IPS-NIHi7 (cell line): ENCODE measurements around the gene BTBD9.
"Not testable (repeated sequence)": the region's sequence is repeated elsewhere in the genome, so short reads cannot be mapped to it uniquely, and the experiment has no call there.

Source experiments
- DNase-seq: peaks from one replicate; pipeline ENCODE4 v3.0.0; 2012; ENCODE audit warnings: mixed read lengths; ENCODE audit errors: extremely low spot score

The BTBD9 gene

GRCh38 chr6:38389875-38390274 is 249.9 kb downstream of the BTBD9 start:
- no peak for DNase-seq

- no peak for DNase-seq
Observed at GRCh38 chr6:38387971-38388370, 251.8 kb downstream of the BTBD9 start.

DNA sequence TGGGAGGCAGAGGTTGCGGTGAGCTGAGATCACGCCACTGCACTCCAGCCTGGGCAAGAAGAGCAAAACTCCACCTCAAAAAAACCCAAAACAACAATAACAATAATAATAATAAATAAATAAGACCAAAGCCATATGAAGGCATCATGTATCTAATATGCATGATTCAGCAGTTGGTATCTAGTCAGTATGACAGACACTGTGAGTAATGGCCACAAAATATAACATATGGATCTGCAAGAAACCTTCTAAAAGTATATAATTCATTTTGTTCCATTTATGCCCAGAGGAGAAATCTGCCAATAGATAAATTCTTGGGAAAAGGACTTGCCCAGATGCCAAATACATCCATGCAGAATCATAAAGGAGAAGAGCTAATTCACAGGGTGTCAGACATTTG is 252.3 kb downstream of the BTBD9 start:
- no peak for DNase-seq

DNA sequence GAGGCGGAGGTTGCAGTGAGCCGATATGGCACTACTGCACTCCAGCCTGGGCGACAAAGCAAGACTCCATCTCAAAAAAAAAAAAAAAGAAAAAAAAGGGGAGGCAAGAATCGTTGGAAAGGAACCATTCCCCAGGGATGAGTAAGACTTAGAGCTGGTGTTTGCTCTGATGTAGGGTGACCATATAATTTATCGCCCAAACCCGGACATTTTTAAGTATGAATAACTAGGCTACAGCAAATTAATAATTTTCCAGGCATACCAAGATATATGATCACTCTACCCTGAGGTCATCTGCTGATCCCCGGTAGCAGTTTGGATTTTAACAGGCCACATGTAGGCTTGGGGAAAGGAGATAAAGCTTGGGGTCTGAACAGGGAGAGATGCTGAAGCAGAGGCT is 260.9 kb downstream of the BTBD9 start:
- no peak for DNase-seq

- DNase-seq: no peak
Observed at GRCh38 chr6:38375937-38376336, 263.8 kb downstream of the BTBD9 start.

DNA sequence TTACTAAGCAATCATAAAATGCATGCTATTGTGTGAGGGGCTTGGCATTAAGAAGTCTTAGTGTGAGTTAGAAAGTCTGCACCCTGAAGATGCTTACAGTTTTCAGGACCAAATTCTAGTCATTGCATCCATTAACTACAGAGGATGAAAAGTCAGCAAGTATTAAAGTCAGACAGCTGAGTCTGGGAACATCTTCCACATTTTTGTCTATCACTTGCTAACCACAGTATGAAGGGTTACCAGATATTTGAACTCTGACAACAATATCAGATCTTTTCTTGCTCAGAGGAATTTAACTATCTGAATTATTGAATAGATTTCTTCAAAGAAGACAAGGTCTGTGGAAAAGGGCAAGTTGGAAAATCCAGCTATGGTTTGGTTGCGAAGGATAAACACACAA is 264.4 kb downstream of the BTBD9 start:
- DNase-seq: no peak

- DNase-seq: no peak
Observed at GRCh38 chr6:38371881-38372280, 267.8 kb downstream of the BTBD9 start.

DNA sequence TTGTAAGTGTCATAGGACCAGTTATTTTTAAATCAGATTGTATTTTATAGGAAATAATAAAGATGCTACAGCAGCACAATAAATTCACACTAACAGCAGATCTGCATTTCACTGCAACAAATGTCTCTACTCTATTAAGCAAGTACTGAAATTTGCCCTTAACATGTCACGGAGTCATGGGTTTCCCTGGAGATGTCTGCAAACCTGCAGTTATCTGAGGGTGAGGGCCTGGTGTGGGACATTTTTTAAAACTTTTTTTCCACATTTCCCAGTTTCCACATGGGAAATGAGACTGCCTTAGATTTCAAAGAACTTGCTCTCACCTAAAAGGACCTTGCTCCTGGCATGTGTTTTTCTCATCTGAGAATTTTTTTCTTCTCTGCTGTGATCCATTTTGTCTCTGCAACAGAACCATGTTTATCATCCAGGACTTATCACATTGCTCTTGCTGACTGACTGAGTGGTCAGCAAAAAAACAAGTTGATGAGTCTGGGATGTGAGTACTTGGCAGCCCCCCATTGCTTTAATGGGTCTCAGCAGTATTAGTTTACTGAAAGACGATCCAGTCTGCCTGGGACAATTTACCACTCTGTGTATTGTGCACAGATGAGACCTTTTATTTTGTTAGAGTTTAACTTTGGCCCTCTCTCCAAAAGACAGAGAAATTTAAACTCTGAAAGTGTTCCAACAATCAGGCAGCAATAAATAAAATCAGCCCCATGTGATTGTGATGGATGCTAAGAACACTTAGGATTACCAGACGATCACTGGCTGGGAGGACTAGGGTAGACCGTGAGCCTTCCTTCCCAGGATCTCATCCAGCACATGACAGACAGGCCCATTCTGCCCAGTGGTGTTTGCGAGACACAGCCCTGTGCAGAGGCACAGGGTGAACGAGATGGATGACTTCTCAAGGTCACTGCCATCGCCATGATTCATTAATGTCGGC is 268.8 kb downstream of the BTBD9 start:
- no peak for DNase-seq

DNA sequence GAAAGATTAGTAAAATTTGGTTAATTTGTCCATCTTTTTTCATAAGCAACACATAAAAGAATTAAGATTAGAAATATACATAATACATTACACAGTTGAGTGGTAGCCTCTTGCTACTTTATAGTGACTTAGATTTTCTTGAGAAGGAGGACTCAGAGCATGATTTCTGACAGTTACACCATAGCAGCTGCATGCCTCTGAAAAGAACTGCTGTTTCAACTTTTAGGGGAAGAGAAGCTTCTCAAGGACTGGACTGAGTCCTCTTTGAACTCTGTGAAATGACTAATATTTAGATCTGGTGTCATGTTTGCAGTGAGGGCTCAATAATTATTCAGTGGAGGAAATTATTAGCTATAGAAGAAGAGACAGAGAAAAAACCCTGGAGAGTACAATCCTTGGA is 272.5 kb downstream of the BTBD9 start:
- DNase-seq: no peak

- no peak for DNase-seq
Observed at GRCh38 chr6:38366234-38366633, 273.5 kb downstream of the BTBD9 start.

DNA sequence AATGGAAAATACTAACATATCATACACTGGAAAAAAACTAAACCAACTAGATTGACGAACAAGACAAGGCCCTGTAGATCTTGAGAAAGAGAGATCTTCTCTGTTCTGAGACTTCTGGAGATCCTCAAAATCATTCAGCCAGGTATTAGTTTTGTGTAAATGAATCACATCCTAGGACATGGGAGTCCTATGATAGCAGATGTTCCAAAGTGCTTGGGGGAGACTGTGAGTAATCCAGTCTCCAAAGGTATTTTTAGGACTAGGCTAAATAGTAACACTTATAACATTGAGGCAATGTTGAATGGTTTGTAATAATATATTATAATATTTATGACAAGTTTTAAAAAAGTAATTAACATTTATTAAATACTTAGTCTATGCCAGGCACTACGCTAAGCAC is 275.0 kb downstream of the BTBD9 start:
- DNase-seq: no peak

GRCh38 chr6:38364127-38364526 is 275.6 kb downstream of the BTBD9 start:
- no peak for DNase-seq

DNA sequence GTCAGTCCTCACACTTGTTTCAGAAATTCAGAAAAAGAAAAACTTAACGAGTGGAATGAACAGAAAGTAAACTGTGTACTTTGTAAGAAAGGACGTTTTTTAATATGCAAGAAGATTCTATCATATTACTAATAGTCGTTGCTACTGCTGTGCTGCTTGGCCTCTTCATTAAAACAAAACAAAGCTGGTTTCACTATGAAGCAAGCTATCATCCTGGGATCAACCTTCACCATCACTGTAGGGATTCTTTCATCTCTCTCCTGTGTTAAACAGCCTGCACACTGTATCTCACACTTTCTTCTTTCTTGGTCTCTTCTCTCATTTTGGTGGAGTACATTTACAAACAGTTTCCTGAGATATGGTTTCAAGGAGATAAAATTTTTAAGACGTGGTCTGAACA is 284.2 kb downstream of the BTBD9 start:
- DNase-seq: no peak

- DNase-seq: no peak
Observed at GRCh38 chr6:38354905-38355304, 284.8 kb downstream of the BTBD9 start.

GRCh38 chr6:38354037-38354381 is 285.7 kb downstream of the BTBD9 start:
- no peak for DNase-seq

DNA sequence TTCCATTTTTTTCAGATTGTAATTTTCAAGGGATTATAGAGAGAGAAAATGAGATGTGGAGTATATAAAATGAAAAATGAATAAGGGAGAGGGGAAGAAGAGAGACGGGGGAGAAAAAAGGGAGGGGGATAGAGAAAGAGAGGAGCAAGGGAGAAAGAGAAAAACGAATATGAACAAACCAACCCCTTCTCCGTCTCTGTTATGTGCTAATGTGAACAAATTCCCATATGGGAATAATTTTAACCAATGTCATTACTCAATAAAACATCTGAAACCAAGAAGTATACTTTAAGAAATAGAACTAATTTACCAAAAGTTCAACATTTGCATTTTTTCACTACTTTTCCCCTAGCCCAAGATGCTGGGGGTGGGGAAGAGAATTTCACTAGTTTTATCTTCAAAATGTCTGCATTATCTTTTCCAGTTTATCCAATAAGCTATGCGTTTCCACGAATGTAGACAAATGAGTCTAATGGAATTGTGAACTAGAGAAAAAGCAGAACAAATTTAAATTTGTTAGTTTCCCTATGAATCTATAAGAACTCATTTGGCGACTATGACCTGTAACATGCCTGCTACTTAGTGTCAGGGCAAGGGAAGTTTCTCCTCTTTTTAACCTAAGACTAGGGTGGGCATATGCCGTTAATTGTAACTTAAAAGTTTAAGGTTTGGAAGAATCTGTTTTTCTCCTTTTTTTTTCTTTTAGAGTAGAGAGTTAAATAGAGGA is 286.3 kb downstream of the BTBD9 start:
- no peak for DNase-seq

DNA sequence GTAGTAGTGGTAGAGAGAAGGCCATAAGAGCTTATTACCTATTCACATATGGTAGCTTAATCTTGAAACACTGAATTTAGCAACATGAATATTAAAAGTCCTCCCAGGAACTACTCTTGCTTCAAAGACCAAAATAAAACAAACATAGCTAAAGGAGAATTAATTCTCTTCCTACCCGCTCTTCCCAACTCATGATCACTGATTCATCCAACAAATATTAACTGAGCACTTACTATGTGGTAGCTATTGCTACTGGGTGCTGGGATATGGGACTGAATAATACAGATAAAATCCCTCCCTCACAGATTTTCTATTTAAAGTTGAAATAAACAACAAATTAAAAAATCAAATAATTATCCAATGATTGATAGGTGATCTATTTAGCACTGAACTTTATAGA is 287.1 kb downstream of the BTBD9 start:
- DNase-seq: no peak

GRCh38 chr6:38350942-38351341 is 288.8 kb downstream of the BTBD9 start:
- DNase-seq: no peak

DNA sequence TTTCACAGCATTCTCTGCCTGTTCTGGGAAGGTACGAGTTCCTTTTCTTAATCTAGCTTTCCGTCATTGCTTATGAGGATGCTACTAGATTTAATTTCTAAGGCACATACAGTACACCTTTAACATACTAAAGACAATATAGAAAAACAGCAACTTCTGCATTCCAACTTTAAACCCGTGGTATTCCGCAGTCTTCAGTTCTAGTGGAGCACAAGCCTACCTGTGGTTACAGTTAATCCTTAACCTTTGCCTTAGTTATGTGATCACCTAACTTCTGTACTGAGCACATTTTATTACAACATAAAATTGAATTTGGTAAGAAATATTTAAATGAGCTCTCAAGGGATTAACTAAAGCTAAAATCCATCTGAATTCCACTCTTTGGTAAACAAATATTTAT is 289.5 kb downstream of the BTBD9 start:
- DNase-seq: no peak

DNA sequence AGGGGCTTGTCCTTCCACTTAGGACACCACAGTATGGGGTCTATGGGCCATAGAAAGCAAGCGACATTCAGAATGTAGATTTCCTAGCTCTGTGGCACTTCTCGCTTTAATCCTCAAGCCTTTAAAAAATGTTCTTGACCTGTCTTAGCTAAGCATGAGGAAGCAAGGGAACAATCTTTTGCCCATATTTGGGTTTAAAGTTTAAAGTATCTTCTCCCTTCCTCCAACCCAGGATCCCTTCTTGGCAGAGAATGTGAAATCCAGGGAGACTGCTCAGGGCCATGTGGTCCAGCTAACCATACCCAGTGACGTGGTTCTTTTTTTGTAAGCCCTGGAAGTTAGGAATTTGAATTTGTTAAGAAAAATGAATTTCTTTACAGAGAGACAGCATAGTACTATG is 289.9 kb downstream of the BTBD9 start:
- DNase-seq: no peak

DNA sequence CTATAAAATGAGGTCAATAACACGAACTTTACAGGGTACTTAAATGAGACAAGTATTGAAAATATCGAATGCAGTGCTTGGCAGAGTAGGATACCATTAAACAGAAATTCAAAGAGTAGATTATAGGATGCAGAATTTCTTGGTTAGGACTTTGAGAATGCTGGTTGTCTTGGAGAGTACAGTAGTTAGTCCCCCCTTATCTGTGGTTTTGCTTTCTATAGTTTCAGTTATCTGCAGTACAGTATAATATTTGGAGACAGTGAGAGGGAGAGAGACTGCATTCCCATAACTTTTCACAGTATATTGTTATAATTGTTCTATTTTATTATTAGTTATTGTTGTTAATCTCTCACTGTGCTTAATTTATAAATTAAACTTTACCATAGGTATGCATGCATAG is 290.5 kb downstream of the BTBD9 start:
- DNase-seq: no peak

- no peak for DNase-seq
Observed at GRCh38 chr6:38348371-38348770, 291.4 kb downstream of the BTBD9 start.

DNA sequence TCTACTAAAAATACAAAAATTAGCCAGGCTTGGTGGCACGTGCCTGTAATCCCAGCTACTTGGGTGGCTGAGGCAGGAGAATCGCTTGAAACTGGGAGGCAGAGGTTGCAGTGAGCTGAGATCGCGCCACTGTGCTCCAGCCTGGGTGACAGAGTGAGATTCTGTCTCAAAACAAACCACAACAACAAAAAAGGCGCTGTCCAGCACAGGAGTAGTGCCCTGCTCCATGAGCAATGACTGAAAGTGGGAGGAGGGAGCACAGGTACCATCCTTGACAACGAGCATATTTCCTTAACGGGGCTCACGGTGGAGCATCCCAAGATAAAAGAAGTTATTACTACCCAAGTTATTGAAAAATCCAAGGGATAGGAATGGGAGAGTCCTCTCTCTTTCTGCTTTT is 291.9 kb downstream of the BTBD9 start:
- not testable (repeated sequence) for DNase-seq
